GM12873 (cell line): ENCODE data around the gene LAIR2.

Source experiments
- TF ChIP-seq, protein P1 (sequence below): IDR thresholded peaks from 2 replicates; pipeline ENCODE4 v1.5.1; 2012; ENCODE audit warnings: low read depth, mild to moderate bottlenecking, moderate library complexity, low read length, control low read depth; ENCODE audit not compliant: insufficient read depth; ENCODE audit errors: missing control alignments

LAIR2 gene

DNA sequence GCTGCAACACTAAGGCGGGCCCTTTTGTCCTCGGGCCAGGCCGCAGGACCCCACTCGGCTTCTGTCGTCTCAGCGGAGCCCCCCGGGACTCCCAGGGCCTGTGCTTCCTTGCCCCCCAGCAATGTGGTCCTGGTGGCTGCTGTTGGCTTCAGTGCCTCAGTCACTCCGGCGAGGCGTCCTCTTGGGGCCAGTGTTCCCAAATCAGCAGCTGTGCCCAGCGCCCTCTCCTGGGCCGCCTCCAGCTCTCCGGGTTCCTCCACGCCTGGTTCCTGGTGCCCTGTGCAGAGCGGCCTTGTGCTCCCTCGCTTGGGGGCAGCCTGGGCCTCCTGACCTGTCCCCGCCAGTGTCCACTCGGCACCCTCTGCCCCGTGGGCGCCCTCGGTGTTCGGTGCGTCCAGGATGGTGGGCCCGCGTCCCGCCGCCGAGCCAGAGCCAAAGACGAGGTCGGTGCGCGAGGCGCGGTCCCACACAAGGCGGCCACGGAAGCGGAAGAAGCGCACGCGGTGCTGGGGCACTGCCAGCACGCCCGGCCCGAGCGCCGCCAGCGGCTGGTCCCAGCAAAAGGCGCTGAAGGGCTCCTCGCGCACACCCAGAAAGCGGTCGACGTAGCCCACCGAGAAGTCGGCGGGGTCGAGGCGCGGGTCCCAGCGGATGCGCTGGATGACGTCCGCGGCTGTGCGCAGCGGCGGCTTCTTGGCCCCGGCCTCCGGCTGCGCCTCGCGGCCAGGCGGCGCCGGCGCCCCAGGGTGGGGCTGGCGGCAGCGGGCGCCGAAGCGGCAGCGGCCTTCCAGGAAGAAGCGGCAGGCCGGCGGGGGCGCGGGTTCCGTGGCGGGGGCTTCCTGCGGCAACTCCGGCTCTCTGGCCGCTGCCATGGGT lies 39.7 kb upstream of the LAIR2 start:
- TF ChIP-seq, protein P1, sequence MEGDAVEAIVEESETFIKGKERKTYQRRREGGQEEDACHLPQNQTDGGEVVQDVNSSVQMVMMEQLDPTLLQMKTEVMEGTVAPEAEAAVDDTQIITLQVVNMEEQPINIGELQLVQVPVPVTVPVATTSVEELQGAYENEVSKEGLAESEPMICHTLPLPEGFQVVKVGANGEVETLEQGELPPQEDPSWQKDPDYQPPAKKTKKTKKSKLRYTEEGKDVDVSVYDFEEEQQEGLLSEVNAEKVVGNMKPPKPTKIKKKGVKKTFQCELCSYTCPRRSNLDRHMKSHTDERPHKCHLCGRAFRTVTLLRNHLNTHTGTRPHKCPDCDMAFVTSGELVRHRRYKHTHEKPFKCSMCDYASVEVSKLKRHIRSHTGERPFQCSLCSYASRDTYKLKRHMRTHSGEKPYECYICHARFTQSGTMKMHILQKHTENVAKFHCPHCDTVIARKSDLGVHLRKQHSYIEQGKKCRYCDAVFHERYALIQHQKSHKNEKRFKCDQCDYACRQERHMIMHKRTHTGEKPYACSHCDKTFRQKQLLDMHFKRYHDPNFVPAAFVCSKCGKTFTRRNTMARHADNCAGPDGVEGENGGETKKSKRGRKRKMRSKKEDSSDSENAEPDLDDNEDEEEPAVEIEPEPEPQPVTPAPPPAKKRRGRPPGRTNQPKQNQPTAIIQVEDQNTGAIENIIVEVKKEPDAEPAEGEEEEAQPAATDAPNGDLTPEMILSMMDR = peak; percentile 29

DNA sequence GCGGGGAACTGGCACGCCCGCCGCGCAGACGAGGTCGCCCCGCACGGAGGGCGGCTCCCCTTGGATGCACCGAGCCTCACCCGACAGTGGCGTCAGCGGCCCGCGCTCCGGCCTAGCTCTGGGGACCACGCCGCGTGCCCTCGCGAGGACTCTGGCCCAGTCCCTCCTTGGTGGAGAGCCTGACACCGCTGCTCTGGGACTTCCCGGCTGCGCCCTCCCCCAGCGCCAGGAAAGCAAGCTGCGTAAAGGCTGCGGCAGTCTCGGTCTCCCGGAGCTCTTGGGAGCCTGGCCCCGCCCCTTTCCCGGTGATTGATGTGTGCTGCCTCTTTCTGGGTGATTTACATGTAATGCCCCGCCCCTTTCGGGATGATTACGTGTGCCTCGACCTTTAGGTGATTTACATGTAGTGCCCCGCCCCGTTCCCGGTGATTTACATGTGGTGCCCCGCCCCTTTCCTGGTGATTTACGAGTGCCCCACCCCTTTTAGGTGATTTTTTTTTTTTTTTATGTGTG lies 39.0 kb upstream of the LAIR2 start, which contains the start of gene LENG9:
Gene LENG9, minus strand, starts transcription at position 248 of the 513 bp plus-strand sequence. CDS start 252 bp downstream, outside the sequence.
- TF ChIP-seq, protein P1 = no peak

DNA sequence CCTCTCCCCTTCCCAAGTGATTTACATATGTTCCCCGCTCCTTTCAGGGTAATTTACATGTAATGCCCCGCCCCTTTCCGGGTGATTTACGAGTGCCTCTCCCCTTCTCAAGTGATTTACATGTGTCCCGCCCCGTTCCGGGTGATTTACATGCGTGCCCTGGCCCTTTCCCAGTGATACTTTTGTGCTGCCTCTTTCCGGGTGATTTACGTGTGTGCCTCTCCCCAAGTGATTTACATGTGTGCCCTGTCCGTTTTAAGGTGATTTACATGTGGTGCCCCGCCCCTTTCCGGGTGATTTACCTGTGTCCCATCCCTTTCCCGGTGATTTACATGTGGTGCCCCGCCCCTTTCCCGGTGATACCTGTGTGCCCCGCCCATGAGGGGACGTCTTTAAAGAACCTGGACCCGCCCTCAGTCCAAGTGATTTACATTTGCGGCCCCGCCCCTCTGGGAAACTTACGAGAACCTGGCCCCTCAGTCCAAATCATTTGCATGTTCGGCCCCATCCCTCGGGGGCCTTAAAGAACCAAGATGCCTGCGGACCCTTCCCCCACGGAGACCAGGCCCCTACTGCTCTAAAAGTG lies 38.5 kb upstream of the LAIR2 start:
- TF ChIP-seq, protein P1 = no peak

DNA sequence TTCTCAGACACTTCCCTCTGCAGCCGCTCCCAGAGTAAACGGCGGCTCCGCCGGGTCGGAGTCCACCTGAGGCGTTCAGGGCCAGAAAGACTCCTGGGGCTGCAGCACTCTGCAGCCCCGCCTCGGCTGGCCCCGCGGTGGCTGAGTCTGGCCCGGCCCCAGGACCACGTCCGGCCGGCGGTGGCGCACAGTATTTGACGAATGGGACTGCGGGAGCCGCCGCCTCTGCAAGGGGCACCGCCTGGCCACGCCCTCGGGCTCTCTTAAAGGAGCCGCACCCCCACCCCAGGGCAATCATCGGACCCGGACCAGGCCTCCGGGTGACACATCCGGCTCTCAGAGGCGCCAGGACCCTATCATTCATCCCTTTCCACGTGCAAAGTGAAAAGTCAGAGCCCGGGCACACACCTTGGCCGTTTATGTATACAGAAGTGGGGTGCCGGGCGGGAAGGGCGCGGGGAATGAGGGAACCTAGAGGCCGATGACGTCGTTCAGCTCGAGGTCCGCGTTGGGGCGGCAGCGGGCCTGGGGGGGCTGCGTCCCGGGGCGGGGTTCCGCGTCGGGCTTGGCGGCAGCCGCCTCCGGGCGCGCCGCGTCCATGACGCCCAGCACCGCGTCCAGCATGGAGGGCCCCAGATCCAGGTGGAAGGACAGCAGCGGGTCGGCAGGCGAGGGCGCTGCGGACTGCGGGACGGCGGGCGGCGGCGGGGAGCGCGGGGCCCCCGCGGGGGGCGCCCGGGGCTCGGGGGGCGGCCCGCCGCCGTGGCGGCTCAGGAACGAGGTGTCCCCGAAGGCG lies 37.8 kb upstream of the LAIR2 start:
- TF ChIP-seq, protein P1 = no peak

DNA sequence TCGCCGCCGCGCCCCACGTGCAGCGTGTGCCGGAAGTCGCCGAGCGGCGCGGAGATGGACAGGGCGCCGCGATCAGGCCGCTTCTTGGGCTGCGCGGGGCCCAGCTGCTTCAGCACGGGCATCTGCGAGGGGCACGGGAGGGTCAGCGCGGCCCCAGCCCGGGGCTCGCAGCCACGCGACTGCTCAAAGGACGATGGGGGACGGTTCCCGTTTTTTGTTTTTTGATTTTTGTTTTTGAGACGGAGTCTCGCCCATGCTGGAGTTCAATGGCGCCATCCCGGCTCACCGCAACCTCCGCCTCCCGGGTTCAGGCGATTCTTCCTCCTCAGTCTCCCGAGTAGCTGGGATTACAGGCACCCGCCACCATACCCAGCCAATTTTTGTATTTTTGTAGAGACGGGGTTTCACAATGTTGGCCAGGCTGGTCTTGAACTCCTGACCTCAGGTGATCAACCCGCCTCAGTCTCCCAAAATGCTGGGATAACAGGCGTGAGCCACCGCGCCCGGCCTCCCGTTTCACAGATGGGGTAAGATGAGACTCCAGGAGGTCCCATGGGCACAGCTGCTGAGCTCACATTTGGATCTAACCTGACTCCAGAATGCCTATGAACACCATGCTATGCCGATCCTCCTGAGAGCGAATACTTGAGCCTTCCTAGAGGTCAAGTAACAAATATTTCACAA lies 37.1 kb upstream of the LAIR2 start:
- TF ChIP-seq, protein P1 = no peak

DNA sequence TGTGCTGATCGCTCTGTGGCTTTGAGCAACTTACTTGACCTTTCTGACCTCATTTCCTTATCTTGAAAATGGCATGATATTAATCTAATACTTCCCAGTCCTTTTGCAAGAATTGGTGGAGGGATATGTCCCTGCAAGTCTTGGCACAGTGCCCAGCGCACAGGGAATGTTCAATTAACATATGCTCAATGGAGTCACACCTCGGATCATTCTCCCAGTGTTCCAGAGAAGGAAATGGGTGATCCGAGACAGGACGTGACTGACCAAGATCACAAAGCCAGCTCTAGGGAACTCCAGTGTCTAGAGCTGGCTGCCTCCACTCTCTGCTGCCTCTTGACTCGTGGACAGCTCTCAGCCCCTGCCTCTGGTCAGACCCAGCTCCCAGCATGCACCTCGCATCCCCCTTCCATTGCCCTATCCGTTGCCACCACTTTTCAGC lies 33.1 kb upstream of the LAIR2 start:
- TF ChIP-seq, protein P1 = no peak
